Measurements from ENCODE around the gene BLM. TPM values are rescaled to one million over a fixed set of nuclear protein-coding genes. Genes with fewer than 3 reads are reported as not detected.

BLM gene
- polyA plus RNA-seq, 1 donor (not counting 4 experiments of a cell fraction or from before 2014, with no cell fraction given) = 4.4 TPM

- FAIRE-seq = no peak
- Histone ChIP-seq H3K27ac (ENCODE audit: control insufficient read depth, insufficient read depth, low read length) (peak overlapping the region; percentile 25), H3K9me3 (ENCODE audit: control insufficient read depth, low read depth, low read length) (no peaks in the 10 kb centered on the region), H3K4me2 (ENCODE audit: control insufficient read depth, extremely low read depth, insufficient read depth, low read depth, low read length) (peak overlapping the region; percentile 24), H3K4me1 (ENCODE audit: control insufficient read depth, extremely low read depth, insufficient read depth, low read length) (peaks cover 14% of the 10 kb centered on the region), H3K27me3 (ENCODE audit: control insufficient read depth, extremely low read depth, insufficient read depth, low read length) (no peaks in the 10 kb centered on the region), H3K9ac (ENCODE audit: control insufficient read depth, extremely low read depth, insufficient read depth, low read length) (no peak overlapping the region), H4K20me1 (ENCODE audit: control insufficient read depth, extremely low read depth, insufficient read depth, low read length) (no peaks in the 10 kb centered on the region), H3K36me3 (ENCODE audit: control insufficient read depth in 2 of 2, extremely low read depth in 1 of 2, insufficient read depth in 2 of 2, low read length in 2 of 2) (no peaks in the 10 kb centered on the region), H3K4me3 (ENCODE audit: control insufficient read depth in 2 of 3, extremely low read depth in 1 of 3, insufficient read depth in 2 of 3, low read depth in 1 of 3, low read length in 3 of 3) (no peak overlapping the region), H2AFZ (ENCODE audit: control insufficient read depth, low read length) (no peak overlapping the region), H3K9me1 (ENCODE audit: control insufficient read depth, extremely low read depth, insufficient read depth, low read length) (no peaks in the 10 kb centered on the region), H3K79me2 (ENCODE audit: control insufficient read depth, insufficient read depth, low read length) (no peaks in the 10 kb centered on the region)
- TF ChIP-seq CTCF (optimal IDR thresholded peaks at IDR 0.05 in 1 of 3, IDR thresholded peaks at IDR 0.05 in 1 of 3, conservative IDR thresholded peaks at IDR 0.05 in 1 of 3; ENCODE audit: extremely low read depth in 1 of 3, insufficient read depth in 2 of 3, low read length in 3 of 3) (no peak), EZH2 (IDR thresholded peaks at IDR 0.05; ENCODE audit: low read length) (no peak)
- DNase-seq (ENCODE audit: low read depth, low spot score) = no peak
- dilution Hi-C loops (cut with MboI; ENCODE audit: extremely low pct_ligation_motif_present, low sequenced_read_pairs) = no loop called here
These were observed 37.2 kb upstream of the BLM start for GRCh38 chr15:90679959-90680358.

GRCh38 chr15:90680371-90680935, 36.7 kb upstream of the BLM start:
- FAIRE-seq (peak; percentile 53), DNase-seq (ENCODE audit: low read depth, low spot score) (peak; percentile 46)
- H3K36me3 ChIP-seq (ENCODE audit: control insufficient read depth in 2 of 2, extremely low read depth in 1 of 2, insufficient read depth in 2 of 2, low read length in 2 of 2) = no peaks in the 10 kb centered on the region
- dilution Hi-C loops (cut with MboI; ENCODE audit: extremely low pct_ligation_motif_present, low sequenced_read_pairs) = no loop called here
- peaks cover 14% of the 10 kb centered on the region for H3K4me1 ChIP-seq (ENCODE audit: control insufficient read depth, extremely low read depth, insufficient read depth, low read length)
- H4K20me1 ChIP-seq (ENCODE audit: control insufficient read depth, extremely low read depth, insufficient read depth, low read length) = no peaks in the 10 kb centered on the region
- H3K27me3 ChIP-seq (ENCODE audit: control insufficient read depth, extremely low read depth, insufficient read depth, low read length) = no peaks in the 10 kb centered on the region
- H3K9me1 ChIP-seq (ENCODE audit: control insufficient read depth, extremely low read depth, insufficient read depth, low read length) = no peaks in the 10 kb centered on the region
- peak overlapping the region; percentile 0 for H3K9ac ChIP-seq (ENCODE audit: control insufficient read depth, extremely low read depth, insufficient read depth, low read length)
- H3K27ac ChIP-seq (ENCODE audit: control insufficient read depth, insufficient read depth, low read length) = peak overlapping the region; percentile 25
- H3K79me2 ChIP-seq (ENCODE audit: control insufficient read depth, insufficient read depth, low read length) = no peaks in the 10 kb centered on the region
- peak overlapping the region; percentile 24 for H3K4me2 ChIP-seq (ENCODE audit: control insufficient read depth, extremely low read depth, insufficient read depth, low read depth, low read length)
- H3K4me3 ChIP-seq (ENCODE audit: control insufficient read depth in 2 of 3, extremely low read depth in 1 of 3, insufficient read depth in 2 of 3, low read depth in 1 of 3, low read length in 3 of 3) = no peak overlapping the region
- H2AFZ ChIP-seq (ENCODE audit: control insufficient read depth, low read length) = no peak overlapping the region
- no peaks in the 10 kb centered on the region for H3K9me3 ChIP-seq (ENCODE audit: control insufficient read depth, low read depth, low read length)
- TF ChIP-seq EZH2 (IDR thresholded peaks at IDR 0.05; ENCODE audit: low read length) = no peak
- no peak for TF ChIP-seq CTCF (optimal IDR thresholded peaks at IDR 0.05 in 1 of 3, IDR thresholded peaks at IDR 0.05 in 1 of 3, conservative IDR thresholded peaks at IDR 0.05 in 1 of 3; ENCODE audit: extremely low read depth in 1 of 3, insufficient read depth in 2 of 3, low read length in 3 of 3)

All from keratinocyte (primary cell).